D341Med (cell line): Measurements from ENCODE around the gene PTTG1IP.

ENCODE experiments used
- DNase-seq: peaks from one replicate; pipeline ENCODE4 v3.0.0; 2012; ENCODE audit warnings: low spot score

The PTTG1IP gene

GRCh38 chr21:44800103-44800502 lies 73.4 kb downstream of the PTTG1IP start:
- no peak for DNase-seq

- no peak for DNase-seq
These were observed 73.8 kb downstream of the PTTG1IP start for GRCh38 chr21:44799646-44800045.
